Ureter (tissue), 1 donor: Measurements from ENCODE around the gene PAFAH2. TPM values are rescaled to one million over a fixed set of nuclear protein-coding genes. Genes with fewer than 3 reads are reported as not detected.
"Not testable (repeated sequence)": the region's sequence is repeated elsewhere in the genome, so short reads cannot be mapped to it uniquely, and the experiment has no call there.

ENCODE experiments used
- DNase-seq: peaks from one replicate; pipeline ENCODE4 v3.0.0-alpha.2; 2020; ENCODE audit warnings: low spot score
- total RNA-seq: library from RNA; stranded (reverse); gene quantifications from one replicate; pipeline ENCODE4 v1.2.4, GENCODE V29; 2023
- donor health status: DM: yes; HTN: yes; CAD: no.

Gene PAFAH2
- total RNA-seq, 1 donor from 2014 or later, result 12.3 TPM

DNA sequence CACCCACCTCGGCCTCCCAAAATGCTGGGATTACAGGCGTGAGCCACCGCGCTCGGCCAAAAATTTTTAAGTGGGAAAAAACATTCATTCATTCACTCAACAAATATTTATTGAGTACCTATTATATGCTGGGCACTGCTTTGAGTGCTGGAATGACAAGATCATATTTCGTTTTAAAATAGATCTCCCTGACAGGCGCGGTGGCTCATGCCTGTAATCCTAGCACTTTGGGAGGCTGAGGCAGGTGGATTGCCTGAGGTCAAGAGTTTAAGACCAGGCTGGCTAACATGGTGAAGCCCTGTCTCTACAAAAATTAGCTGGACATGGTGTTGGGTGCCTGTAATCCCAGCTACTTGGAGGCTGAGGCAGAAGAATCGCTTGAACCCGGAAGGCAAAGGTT, 11.1 kb downstream of the PAFAH2 start:
- DNase-seq, result not testable (repeated sequence)

DNA sequence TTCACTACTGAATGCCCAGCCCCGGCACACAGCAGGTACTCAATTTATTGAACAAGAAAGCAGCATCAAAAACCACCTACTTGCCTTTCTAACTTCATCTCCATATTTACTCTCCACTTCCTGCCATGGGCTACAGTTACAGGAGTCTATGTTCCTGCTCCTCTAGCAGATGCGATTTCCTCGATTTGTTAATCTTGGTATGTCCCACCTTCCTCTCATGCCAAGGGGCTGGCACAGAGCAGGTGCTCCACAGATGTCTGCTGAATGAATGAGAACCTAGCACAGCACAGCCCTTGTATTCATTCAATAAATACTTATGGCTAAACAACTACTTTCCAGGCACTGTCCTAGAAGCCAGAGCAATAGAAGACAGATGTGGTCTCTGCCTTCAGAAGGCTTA, 12.2 kb downstream of the PAFAH2 start:
- DNase-seq, result no peak

DNA sequence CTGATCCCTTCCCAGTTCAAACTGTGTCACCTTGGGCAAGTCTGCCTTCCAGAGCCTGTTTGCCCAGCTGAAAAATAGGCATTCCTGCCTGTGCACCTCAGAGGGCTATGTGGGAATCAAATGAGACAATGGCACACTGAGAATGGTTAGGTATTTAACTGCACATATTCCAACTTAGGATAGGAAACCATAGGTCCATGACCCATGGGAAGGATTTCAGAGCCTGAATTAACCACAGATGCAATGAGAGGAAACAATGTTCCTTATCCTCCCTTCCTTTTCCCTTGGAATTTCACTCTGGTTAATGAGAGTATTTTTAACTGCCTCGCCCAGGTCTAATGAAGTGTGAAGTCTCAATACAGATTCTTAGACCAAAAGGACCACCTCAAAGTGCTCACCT, 12.7 kb downstream of the PAFAH2 start:
- DNase-seq, result no peak

DNA sequence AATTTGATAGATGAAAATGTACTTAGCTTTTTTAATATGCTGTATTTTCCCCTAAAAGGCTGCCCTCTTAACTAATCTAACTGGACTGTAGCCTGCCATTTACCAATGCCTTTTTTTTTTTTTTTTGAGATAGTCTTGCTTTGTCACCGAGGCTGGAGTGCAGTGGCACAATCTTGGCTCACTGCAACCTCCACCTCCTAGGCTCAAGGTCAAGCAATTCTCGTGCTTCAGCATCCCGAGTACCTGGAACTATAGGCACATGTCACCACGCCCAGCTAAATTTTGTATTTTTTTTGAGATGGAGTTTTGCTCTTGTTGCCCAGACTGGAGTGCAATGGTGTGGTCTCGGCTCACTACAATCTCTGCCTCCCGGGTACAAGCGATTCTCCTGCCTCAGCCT, 18.7 kb downstream of the PAFAH2 start:
- DNase-seq, result no peak

DNA sequence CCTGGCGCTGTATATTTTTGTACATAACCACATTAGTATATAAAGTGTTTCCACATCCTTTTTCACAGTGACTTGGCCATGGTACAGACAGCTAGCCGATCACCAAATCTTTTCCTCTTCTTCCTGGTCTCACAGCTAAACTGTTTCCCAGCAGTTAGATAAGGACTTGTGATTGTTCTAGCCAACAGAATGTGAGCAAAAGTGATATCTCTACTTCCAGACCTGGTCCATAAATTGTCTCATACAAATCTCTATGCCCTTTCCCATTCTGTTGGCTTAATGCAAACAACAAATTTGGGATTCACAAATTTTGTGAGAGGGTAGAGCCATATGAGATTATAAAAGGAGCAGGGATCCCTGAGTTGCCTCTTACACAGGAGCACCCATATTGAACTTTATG, 19.5 kb downstream of the PAFAH2 start:
- DNase-seq, result no peak

DNA sequence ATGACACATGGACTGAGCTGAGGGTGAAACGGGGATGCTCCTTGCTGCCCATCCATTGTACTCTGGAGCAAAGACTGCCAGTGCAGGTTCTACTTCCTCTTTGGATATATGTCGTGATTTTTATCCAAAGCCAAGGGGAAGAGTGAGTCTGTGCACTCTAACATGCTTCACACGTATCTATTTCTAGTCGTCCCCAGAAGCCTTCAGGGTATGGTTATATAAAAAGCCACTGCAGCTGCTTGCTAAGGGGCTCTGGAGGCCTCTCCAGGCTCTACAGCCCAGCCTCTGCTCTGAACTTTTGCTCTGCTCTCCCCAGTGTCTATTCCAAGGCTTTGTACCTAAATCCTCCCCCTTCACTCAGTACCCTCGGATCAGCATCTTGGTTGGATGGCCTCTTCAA, 20.1 kb downstream of the PAFAH2 start:
- no peak for DNase-seq

DNA sequence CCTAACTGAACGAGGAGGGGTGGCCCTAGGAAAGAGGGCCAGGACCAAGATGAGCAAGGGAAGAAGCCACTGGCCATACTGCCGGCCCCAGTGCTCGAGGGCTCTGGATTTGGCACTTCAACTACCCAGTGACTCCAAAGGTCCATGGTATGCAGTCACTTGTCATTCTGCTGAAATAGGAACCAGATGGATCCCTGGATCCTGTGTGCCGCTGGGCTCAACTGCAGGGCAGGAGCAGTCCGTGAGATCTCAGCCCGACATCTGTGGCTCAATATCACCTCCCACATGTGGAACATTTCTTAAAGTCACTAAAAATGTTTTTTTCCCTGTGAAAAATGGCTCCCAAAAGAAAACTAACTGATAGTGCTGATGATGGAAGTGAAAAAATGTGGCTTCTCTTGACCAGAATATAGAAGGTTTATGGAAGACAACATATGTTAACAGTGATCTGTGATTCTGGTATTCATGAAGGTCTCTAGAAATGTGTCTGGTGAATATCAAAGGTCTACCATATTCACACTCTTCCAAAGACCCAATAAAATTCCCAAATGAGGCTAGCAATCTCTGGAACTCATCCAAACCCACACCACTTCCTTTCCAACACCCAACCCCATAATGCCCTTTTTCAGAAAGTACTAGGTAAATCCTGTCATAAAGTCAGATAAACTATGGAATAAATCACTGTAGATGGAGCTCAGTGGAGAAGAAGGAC, 24.1 kb downstream of the PAFAH2 start:
- DNase-seq, result no peak

DNA sequence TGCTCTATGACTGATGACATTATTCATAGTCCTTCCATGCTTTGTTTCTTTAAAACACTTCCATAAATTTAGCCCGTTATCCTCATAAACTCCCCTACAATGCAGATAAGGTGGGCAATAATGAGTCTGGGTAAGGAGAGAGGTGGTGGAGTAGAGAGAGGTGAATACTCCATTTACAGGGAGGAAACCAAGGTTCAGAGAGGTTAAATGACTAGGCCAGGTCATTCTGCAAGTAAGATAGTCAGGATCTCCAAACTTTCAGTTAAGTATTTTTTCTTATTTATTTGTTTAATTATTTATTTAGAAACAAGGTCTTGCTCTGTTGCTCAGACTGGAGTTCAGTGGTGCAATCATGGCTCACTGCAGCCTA, 26.1 kb downstream of the PAFAH2 start:
- no peak for DNase-seq

DNA sequence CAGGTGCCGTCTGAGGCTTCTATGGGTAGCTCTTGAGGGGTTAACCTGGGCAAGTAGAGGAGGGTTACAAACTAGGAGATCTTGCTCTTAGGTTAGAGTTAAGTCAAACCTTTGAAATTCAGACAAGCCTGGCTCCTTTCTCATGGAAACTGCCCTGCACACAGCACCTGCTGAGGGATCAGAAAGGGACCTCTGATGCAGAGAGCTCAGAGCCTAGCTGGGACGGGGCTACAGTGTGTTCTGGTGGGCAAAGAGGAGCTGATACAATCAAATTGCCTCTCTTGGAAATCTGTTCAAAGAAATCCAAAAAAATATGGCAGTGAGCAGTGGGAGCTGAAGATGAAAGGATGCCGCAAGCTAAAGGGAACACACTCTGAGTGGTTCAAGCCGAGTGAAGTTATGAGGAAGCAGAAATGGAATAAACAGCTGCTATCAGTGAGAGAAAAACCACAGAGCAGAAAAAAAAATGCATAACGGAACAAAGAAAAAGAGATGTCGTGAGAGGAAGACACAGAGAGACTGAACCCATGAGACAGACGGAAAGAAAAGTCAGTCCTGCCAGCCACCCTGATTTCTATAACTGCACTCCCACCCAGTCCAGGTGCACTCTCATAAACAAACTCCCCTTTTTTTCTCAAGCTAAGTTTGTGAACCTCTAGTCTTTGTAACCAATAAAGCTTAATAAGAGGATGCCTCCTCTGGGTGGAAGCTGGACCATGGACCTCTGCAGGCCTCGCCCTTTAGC, 26.6 kb downstream of the PAFAH2 start:
- DNase-seq, result no peak

DNA sequence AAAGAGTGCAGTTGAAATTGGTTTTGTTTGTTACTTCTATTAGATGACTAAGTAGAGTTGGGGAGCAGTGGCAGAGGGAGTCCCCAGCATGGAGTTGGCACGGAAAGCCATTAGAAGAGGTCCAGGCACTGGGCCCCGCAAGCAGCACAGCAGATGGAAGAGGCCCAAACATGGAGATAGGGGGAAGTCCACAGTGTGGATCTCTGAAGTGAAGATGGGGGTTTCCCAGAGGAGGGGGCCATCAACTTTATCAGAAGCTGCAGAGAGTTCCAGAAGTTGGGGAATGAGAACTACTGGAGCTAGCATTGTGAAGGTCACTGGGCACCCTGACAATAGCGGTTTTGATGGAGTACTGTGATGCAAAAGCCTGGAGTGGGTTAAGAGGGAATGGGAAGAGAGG, 30.6 kb downstream of the PAFAH2 start:
- no peak for DNase-seq

DNA sequence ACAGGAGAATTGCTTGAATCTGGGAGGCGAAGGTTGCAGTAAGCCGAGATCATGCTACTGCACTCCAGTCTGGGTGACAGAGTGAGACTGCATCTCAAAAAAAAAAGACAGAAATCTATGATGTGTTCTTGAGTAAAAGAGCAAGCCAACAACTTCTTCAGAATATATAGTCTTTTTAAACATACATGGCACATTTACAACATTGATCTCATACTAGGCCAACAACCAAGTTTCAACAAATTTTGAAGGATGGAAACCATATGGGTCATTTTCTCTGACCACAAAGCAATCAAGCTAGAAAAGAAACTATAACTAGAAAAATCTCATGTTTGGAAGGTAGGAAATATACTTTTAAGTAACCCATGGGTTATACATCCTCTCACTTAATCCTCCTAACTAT, 38.3 kb downstream of the PAFAH2 start:
- no peak for DNase-seq

DNA sequence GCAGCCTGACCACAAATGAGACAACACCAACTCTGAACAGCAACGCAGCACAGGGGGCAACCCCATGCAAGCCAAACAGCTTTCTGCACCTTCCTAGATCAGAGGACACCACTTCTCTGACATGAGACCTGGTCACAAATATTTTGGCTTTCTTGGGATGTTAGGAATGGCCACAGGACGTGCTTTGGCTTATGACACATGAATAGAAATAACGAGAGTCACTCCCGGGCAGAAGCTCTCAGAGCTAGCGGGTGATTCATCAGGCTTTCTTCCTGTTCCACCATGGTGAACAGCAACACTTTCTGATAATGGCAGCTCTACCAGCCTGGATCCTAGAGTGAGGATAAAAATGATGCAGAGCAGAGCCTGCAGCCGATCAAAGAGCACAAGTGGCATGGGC, 39.4 kb downstream of the PAFAH2 start:
- DNase-seq, result no peak

DNA sequence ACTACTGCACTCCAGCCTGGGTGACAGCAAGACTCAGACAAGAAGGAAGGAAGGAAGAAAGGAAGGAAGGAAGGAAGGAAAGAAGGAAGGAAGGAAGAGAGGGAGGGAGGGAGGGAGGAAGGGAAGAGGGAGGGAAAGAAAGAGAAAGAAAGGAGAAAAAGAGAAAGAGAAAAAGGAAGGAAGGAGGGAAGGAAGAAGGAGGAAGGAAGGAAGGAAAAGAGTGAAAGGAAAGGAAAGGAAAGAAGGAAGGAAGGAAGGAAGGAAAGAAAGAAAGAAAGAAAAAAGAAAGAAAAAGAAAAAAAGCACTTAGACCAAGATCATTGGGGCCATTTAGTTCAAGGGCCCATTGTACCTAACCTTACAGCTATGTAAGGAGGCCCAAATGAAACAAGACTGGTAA, 42.3 kb downstream of the PAFAH2 start:
- no peak for DNase-seq

DNA sequence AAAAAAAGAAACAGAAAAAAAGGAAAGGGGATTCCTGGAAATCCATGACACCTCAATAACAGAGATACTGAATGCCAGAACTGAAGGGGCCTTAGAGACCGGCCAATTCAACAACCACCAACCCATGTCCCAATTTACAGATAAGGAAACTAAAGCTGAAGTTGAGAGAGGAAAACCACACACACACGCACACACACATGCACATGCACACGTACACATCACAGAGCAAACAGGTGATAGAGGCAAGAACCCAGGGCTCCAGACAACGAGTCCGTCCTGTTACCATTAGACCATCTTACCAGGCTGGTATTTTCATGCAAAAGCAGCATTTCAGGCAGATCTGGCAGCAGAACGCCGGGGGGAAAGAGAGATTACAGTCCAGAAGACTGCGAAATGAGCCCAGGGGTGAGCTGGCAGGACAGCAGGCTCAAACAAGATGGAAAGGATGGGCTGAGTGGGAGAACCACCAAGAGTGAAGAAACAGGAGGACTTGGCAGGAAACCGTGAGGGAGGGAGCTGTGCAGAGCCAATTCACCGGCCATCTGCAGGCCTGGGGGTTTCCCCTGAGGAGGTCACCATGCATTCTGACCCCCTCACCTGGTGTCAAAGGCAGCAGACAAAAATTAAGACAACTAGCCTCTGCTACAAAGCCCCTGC, 43.5 kb downstream of the PAFAH2 start:
- no peak for DNase-seq

DNA sequence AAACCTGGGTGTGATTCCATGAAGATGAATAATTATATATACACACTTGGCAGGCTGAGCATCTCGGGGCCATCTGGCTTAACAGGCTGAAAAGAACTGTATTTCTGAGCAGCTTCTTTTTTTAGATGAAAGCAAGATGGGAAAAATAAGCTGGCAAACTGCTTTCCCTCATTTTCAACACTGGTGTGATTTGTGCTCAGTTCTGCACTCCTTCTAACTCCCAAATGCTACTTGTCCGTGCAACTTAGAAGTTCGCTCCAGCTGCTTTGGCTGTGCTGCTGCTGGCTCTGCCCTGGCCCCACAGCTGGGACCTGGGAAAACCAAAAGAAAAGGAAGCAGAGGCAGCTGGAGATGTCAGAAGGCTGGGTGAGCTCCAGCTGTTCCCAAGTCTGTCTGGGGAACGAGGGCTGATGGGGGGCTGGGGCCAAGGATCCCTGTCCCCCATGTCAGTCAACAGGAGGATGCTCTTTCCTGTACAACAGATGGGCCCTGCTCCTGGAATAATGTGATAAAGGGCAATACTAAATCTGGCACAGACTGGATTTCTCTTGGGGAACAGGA, 44.9 kb downstream of the PAFAH2 start:
- DNase-seq, result no peak

DNA sequence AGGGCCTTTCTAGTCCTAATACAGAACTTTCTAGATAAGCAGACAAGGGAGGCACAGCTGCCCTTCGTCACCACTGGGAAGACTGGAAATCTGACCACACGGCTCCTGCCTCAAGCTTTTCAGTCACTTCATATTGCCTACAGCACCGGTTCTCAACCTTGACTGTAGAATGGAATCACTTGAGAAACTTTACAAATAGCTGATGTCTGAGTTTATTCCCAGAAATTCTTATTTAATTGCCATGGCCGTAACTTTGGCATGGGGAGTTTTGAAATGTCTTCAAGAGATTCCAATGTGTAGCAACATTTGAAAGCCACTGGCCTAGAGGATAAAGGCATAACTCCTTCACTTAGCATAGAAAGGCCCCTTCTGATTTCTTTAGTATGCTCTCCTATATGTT, 49.2 kb downstream of the PAFAH2 start:
- no peak for DNase-seq

DNA sequence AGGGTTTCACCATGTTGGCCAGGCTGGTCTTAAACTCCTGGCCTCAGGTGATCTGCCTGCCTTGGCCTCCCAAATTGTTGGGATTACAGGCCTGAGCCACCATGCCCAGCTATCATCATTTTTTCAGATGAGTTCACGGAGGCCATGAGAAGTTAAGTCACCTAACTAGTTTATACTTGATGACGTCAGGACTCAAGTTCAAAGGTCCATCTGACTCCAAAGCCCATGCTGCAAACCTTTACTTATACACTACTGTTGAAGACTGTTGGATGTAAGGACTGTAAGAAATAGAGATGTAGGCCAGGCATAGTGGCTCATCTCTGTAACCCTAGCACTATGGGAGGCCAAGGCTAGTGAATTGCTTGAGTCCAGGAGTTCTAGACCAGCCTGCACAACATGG, 50.8 kb downstream of the PAFAH2 start:
- no peak for DNase-seq

DNA sequence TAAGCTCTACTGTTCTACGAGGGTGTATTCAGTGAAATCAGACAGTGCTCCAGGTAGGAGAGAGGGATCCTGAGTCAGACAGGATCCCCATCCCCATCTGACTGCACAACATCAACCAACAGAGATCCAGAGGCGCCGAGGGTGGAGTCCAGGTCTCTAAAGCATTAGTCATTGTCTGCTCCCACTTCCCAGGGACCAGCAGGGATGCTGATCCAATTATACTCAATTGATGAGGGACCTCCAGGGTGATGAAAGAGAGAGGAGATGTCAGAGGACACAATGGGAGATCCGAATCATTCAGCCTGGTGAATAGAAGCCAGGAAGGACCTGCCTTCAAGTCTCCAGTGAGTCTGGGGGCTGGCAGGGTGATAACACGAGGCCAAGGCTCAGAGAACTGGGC, 52.1 kb downstream of the PAFAH2 start:
- no peak for DNase-seq

DNA sequence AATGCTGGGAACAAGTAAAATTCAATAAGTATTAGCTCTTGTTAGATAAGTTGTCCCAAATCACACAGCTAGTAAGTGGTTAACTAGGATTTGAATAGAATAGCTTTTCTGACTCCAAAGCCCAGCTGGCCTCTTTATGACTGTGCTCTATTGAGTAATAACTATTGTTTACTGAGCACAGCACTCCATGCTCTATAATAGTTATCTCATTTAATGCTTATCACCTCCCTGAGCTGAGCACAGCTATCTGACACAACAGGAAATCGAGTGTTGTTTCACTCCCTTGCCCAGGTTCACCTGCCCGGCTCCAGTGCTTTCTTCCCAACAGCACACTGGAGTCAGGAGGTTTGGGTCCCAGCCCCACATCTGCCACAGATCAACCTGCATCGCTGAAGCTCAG, 52.9 kb downstream of the PAFAH2 start:
- no peak for DNase-seq

DNA sequence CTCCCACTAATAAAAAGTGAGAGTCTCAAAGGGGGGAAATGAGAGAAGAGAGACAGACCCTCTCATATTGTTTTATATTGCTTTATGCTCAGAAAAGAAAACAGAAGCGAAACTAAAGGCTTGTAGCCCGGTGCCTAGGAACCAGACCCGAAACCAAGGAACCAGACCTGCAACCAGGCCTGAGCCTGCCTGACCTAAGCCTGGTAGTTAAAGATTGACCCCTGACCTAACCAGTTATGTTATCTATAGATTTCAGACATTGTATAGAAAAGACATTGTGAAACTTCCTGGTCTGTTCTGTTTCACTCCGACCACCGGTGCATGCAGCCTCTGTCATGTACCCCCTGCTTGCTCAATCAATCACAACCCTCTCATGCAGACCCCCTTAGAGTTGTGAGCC, 54.4 kb downstream of the PAFAH2 start:
- DNase-seq, result not testable (repeated sequence)

DNA sequence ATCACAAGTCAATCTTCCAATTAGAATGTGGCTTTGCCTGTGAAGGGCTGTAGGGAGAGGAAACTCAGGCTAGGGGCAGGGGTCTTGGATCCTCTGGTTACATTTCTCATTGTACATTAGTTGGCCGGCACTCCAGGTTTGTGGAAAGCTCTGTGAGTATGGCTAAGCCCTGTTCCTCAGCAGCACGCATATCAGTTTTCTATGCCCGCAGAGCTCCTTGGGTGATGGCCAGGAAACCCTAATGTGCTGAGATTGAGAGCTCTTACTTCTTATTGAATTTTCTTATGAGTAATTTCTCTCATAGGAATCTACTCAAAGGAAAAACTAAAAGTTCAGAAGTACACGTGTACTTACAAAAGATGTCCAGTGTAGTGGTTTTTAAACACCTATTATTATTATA, 60.9 kb downstream of the PAFAH2 start:
- no peak for DNase-seq

DNA sequence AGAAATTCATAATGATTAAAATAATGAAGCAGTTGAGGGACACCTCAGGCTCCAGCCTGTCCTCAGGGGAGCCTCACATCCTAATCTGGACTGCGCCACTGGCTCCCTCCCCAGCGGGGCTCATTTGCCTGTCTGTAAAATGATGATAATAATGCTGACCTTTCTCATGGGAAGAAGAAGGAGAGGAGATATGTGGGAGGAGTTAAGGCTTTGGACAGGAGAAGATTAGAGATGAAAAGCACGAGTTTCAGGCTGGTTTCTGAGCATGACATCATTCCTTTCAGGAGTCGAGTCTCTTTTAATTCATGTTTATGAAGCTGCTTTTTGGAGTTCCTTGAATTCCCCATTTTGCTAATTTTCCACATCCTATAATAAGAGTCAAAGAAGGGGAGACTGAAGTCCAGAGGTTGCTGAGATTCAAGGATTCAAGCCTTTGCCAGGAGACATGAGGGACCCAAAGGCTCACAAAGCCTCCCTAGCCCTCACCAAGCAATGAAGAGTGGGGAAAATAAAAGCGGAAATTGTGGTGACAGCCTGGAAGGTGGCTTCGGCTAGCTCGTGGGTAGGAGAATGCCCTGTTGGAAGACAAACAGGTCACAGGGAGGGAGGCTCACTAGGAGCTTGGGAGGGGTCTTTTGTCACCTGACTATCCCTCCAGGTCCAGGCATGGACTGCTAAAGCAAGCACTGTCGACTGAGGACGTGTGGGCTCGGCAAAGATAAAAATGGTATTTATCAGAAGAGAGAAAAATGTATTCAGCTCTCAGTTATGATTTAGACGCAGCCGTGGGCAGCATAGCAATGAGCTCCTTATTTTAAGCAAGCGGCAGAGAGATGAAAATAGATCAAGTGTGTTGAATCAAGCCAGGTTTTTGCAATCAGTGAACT, 64.1 kb downstream of the PAFAH2 start:
- DNase-seq, result no peak
